Immature natural killer cell (primary cell): Measurements from ENCODE around the gene CDC14B. TPM values are rescaled to one million over a fixed set of nuclear protein-coding genes. Genes with fewer than 3 reads are reported as not detected.
"Not testable (repeated sequence)": the region's sequence is repeated elsewhere in the genome, so short reads cannot be mapped to it uniquely, and the experiment has no call there.

Experiments used
- DNase-seq, 3 donors: peaks; one replicate each; pipeline ENCODE4 v3.0.0; 2022; ENCODE audit warnings: mixed read lengths in 1 of 3
- H3K27ac Mint-ChIP-seq, 6 donors: one replicate each; pipeline ENCODE4 v1.8.0; 2020; ENCODE audit warnings: mixed read lengths in 6 of 6, mild to moderate bottlenecking in 5 of 6, inconsistent platforms in 4 of 6, moderate library complexity in 3 of 6
- H3K27me3 Mint-ChIP-seq, 3 donors: one replicate each; pipeline ENCODE4 v1.8.0; 2020 to 2021; ENCODE audit warnings: low read depth in 3 of 3, mild to moderate bottlenecking in 3 of 3, mixed read lengths in 3 of 3, moderate library complexity in 3 of 3, inconsistent platforms in 1 of 3
- H3K36me3 Mint-ChIP-seq, 3 donors: one replicate each; pipeline ENCODE4 v1.8.0; 2020; ENCODE audit warnings: mixed read lengths in 3 of 3, inconsistent platforms in 2 of 3, mild to moderate bottlenecking in 2 of 3
- H3K4me1 Mint-ChIP-seq, 2 donors: one replicate each; pipeline ENCODE4 v1.8.0; 2020; ENCODE audit warnings: inconsistent platforms in 2 of 2, mild to moderate bottlenecking in 2 of 2, mixed read lengths in 2 of 2, moderate library complexity in 1 of 2
- H3K4me3 Mint-ChIP-seq, 5 donors: one replicate each; pipeline ENCODE4 v1.8.0; 2020; ENCODE audit warnings: mild to moderate bottlenecking in 5 of 5, mixed read lengths in 5 of 5, inconsistent platforms in 3 of 5, moderate library complexity in 3 of 5
- H3K9me3 Mint-ChIP-seq, 6 donors: one replicate each; pipeline ENCODE4 v1.8.0; 2020; ENCODE audit warnings: mild to moderate bottlenecking in 6 of 6, mixed read lengths in 6 of 6, inconsistent platforms in 4 of 6, moderate library complexity in 3 of 6
- polyA plus RNA-seq, 3 donors: library from polyadenylated mRNA; unstranded; fragments of 300-500 nt; fragmentation: Illumina TruSeq; gene quantifications; one replicate each; pipeline ENCODE4 v1.2.3, GENCODE V29; 2021

The CDC14B gene
- polyA plus RNA-seq, 3 donors from 2014 or later = 2.7 to 4.3 (median 4.1) TPM

GRCh38 chr9:96617439-96618185 lies 2.0 kb downstream of the CDC14B start:
- H3K4me3 Mint-ChIP-seq = peak overlapping the region; percentile 44 to 65 (median 63)
- H3K27me3 Mint-ChIP-seq = peaks cover 15 to 37% (median 16%) of the 10 kb centered on the region in 3 donors
- no peak overlapping the region for H3K27ac Mint-ChIP-seq
- no peaks in the 10 kb centered on the region for H3K36me3 Mint-ChIP-seq
- no peak for DNase-seq
- H3K4me1 Mint-ChIP-seq = peaks cover 4 to 8% of the 10 kb centered on the region in 2 donors
- no peaks in the 10 kb centered on the region for H3K9me3 Mint-ChIP-seq

GRCh38 chr9:96616817-96617438 lies 2.7 kb downstream of the CDC14B start:
- no peak for DNase-seq
- no peak overlapping the region for H3K27ac Mint-ChIP-seq
- peaks cover 4 to 8% of the 10 kb centered on the region in 2 donors for H3K4me1 Mint-ChIP-seq
- H3K4me3 Mint-ChIP-seq = no peak overlapping the region
- peaks cover 14 to 40% (median 16%) of the 10 kb centered on the region in 3 donors for H3K27me3 Mint-ChIP-seq
- H3K9me3 Mint-ChIP-seq = no peaks in the 10 kb centered on the region
- H3K36me3 Mint-ChIP-seq = no peaks in the 10 kb centered on the region

- H3K4me3 Mint-ChIP-seq = no peak overlapping the region
- H3K9me3 Mint-ChIP-seq = no peaks in the 10 kb centered on the region
- H3K36me3 Mint-ChIP-seq = no peaks in the 10 kb centered on the region
- peaks cover 10 to 34% (median 13%) of the 10 kb centered on the region in 3 donors for H3K27me3 Mint-ChIP-seq
- H3K27ac Mint-ChIP-seq = no peak overlapping the region
- DNase-seq = no peak
- peaks cover 4 to 7% of the 10 kb centered on the region in 2 donors for H3K4me1 Mint-ChIP-seq
Measured at GRCh38 chr9:96615411-96615810, 4.2 kb downstream of the CDC14B start.

GRCh38 chr9:96614664-96615063 lies 5.0 kb downstream of the CDC14B start:
- H3K36me3 Mint-ChIP-seq, H3K9me3 Mint-ChIP-seq, H3K4me3 Mint-ChIP-seq, H3K4me1 Mint-ChIP-seq, H3K27ac Mint-ChIP-seq, DNase-seq: not testable (repeated sequence)
- H3K27me3 Mint-ChIP-seq = peaks cover 9 to 27% (median 13%) of the 10 kb centered on the region in 3 donors

- H3K9me3 Mint-ChIP-seq = no peaks in the 10 kb centered on the region
- no peaks in the 10 kb centered on the region for H3K36me3 Mint-ChIP-seq
- peaks cover 0 to 1% of the 10 kb centered on the region in 2 donors for H3K4me1 Mint-ChIP-seq
- no peak overlapping the region for H3K27ac Mint-ChIP-seq
- DNase-seq = no peak
- H3K4me3 Mint-ChIP-seq = no peak overlapping the region
- peaks cover 11 to 24% (median 15%) of the 10 kb centered on the region in 3 donors for H3K27me3 Mint-ChIP-seq
Measured at GRCh38 chr9:96612966-96613589, 6.6 kb downstream of the CDC14B start.

- Mint-ChIP-seq H3K4me1 (no peaks in the 10 kb centered on the region), H3K4me3 (no peak overlapping the region), H3K27me3 (peaks cover 8 to 17% (median 11%) of the 10 kb centered on the region in 3 donors), H3K9me3 (no peaks in the 10 kb centered on the region), H3K36me3 (no peaks in the 10 kb centered on the region), H3K27ac (no peak overlapping the region)
- no peak for DNase-seq
Measured at GRCh38 chr9:96612105-96612965, 7.3 kb downstream of the CDC14B start.

GRCh38 chr9:96611302-96611701 lies 8.3 kb downstream of the CDC14B start:
- DNase-seq = no peak
- H3K27ac Mint-ChIP-seq = no peak overlapping the region
- H3K27me3 Mint-ChIP-seq = peaks cover 8 to 14% (median 10%) of the 10 kb centered on the region in 3 donors
- no peak overlapping the region for H3K4me3 Mint-ChIP-seq
- H3K9me3 Mint-ChIP-seq = no peaks in the 10 kb centered on the region
- H3K4me1 Mint-ChIP-seq = no peaks in the 10 kb centered on the region
- H3K36me3 Mint-ChIP-seq = no peaks in the 10 kb centered on the region

- Mint-ChIP-seq H3K36me3 (no peaks in the 10 kb centered on the region), H3K4me1 (no peaks in the 10 kb centered on the region), H3K27ac (no peak overlapping the region), H3K9me3 (no peaks in the 10 kb centered on the region), H3K27me3 (peaks cover 7 to 8% (median 8%) of the 10 kb centered on the region in 3 donors), H3K4me3 (no peak overlapping the region)
- DNase-seq = no peak
Measured at GRCh38 chr9:96609732-96610131, 9.9 kb downstream of the CDC14B start.

GRCh38 chr9:96607971-96608370 lies 11.7 kb downstream of the CDC14B start:
- H3K36me3 Mint-ChIP-seq = no peaks in the 10 kb centered on the region
- no peak for DNase-seq
- H3K4me1 Mint-ChIP-seq = no peaks in the 10 kb centered on the region
- H3K9me3 Mint-ChIP-seq = no peaks in the 10 kb centered on the region
- H3K27ac Mint-ChIP-seq = no peak overlapping the region
- peaks cover 4 to 10% (median 4%) of the 10 kb centered on the region in 3 donors for H3K27me3 Mint-ChIP-seq
- H3K4me3 Mint-ChIP-seq = no peak overlapping the region

- no peak for DNase-seq
- Mint-ChIP-seq H3K27me3 (peaks cover 0 to 6% (median 1%) of the 10 kb centered on the region in 3 donors), H3K4me3 (no peak overlapping the region), H3K36me3 (no peaks in the 10 kb centered on the region), H3K4me1 (no peaks in the 10 kb centered on the region), H3K27ac (no peak overlapping the region), H3K9me3 (no peaks in the 10 kb centered on the region)
Measured at GRCh38 chr9:96605328-96605727, 14.3 kb downstream of the CDC14B start.

- Mint-ChIP-seq H3K27ac (no peak overlapping the region), H3K4me3 (no peak overlapping the region), H3K9me3 (no peaks in the 10 kb centered on the region), H3K27me3 (peaks cover 0 to 3% (median 0%) of the 10 kb centered on the region in 3 donors), H3K36me3 (no peaks in the 10 kb centered on the region), H3K4me1 (no peaks in the 10 kb centered on the region)
- no peak for DNase-seq
Measured at GRCh38 chr9:96604004-96604319, 15.7 kb downstream of the CDC14B start.

GRCh38 chr9:96603305-96604003 lies 16.2 kb downstream of the CDC14B start:
- Mint-ChIP-seq H3K4me1 (no peaks in the 10 kb centered on the region), H3K9me3 (no peaks in the 10 kb centered on the region), H3K4me3 (no peak overlapping the region), H3K36me3 (no peaks in the 10 kb centered on the region), H3K27me3 (peaks cover 0 to 2% (median 0%) of the 10 kb centered on the region in 3 donors), H3K27ac (no peak overlapping the region)
- DNase-seq = no peak

GRCh38 chr9:96599298-96599697 lies 20.3 kb downstream of the CDC14B start:
- Mint-ChIP-seq H3K27me3 (peaks cover under 1 to 5% (median 2%) of the 10 kb centered on the region in 3 donors), H3K4me3 (no peak overlapping the region), H3K9me3 (no peaks in the 10 kb centered on the region), H3K4me1 (no peaks in the 10 kb centered on the region), H3K36me3 (no peaks in the 10 kb centered on the region), H3K27ac (no peak overlapping the region)
- DNase-seq = no peak
